Gastrocnemius medialis (tissue), 4 donors: ENCODE results near the gene SLC30A2. TPM values are rescaled to one million over a fixed set of nuclear protein-coding genes. Genes with fewer than 3 reads are reported as not detected.

ENCODE experiments used
- ATAC-seq, 2 donors: fragments of 150-250 bp; one replicate each; pipeline ENCODE4 v1.9.1; 2016
- DNase-seq, 2 donors: peaks; one replicate each; pipeline ENCODE4 v3.0.0-alpha.2; 2019
- H3K27ac ChIP-seq, 4 donors: fragments of 200-600 bp; sonication (generic); 1 replicate in 1 of 4; 2 replicates in 3 of 4; pipeline ENCODE4 v1.5.1; 2016 to 2018; ENCODE audit warnings: mild to moderate bottlenecking in 2 of 4, moderate library complexity in 1 of 4
- H3K27me3 ChIP-seq, 3 donors: fragments of 200-600 bp; sonication (generic) in 2 of 3; 1 replicate in 1 of 3; 2 replicates in 2 of 3; pipeline versions ENCODE4 v1.5.1 to v1.6.0; 2016 to 2019; ENCODE audit warnings: mild to moderate bottlenecking in 1 of 3, moderate library complexity in 1 of 3
- H3K36me3 ChIP-seq, 2 donors: fragments of 200-600 bp; sonication (generic) in 1 of 2; one replicate each; pipeline ENCODE4 v1.5.1; 2017 to 2018
- H3K4me1 ChIP-seq, 2 donors: fragments of 200-600 bp; sonication (generic) in 1 of 2; one replicate each; pipeline ENCODE4 v1.5.1; 2016 to 2017; ENCODE audit warnings: mild to moderate bottlenecking in 2 of 2
- H3K4me3 ChIP-seq, 4 donors: fragments of 200-600 bp; sonication (generic) in 3 of 4; 1 replicate in 1 of 4; 2 replicates in 3 of 4; pipeline ENCODE4 v1.5.1; 2016 to 2019; ENCODE audit warnings: mild to moderate bottlenecking in 2 of 4
- H3K9me3 ChIP-seq, 3 donors: fragments of 200-600 bp; sonication (generic) in 2 of 3; 1 replicate in 1 of 3; 2 replicates in 2 of 3; pipeline ENCODE4 v1.5.1; 2016 to 2019
- CTCF ChIP-seq, 5 experiments: fragments of 450-650 bp in 3 of 5; fragments of 200-600 bp in 2 of 5; sonication (generic) in 2 of 5; IDR thresholded peaks in 4 of 5; conservative IDR thresholded peaks in 1 of 5; 1 replicate in 4 of 5; 2 replicates in 1 of 5; pipeline ENCODE4 v1.5.1; 2016 to 2019; ENCODE audit warnings: antibody characterized with exemption in 5 of 5, mild to moderate bottlenecking in 3 of 5, moderate library complexity in 3 of 5
- POLR2A ChIP-seq, 2 donors: fragments of 450-650 bp; IDR thresholded peaks; one replicate each; pipeline ENCODE4 v1.6.1; 2017; ENCODE audit warnings: antibody characterized with exemption in 2 of 2, mild to moderate bottlenecking in 2 of 2, moderate library complexity in 2 of 2
- in situ Hi-C, 4 donors: fragments of 200-750 bp; cut with MboI; loops; one replicate each; pipeline versions ENCODE4 v1.15.0 to v1.8.0; 2017; ENCODE audit warnings: low sequenced_read_pairs in 4 of 4
- intact Hi-C: fragments of 100-400 bp; cut with DNase I; formaldehyde crosslinking; loops from one replicate; pipeline ENCODE4 v1.15.1; 2023; ENCODE audit warnings: low total_unique reads
- total RNA-seq, 4 donors: library from RNA; depleted of rRNA; stranded (reverse); fragments of >200 nt; gene quantifications; one replicate each; pipeline versions ENCODE4 v1.1.0 to v1.2.3, GENCODE V29; 2016

SLC30A2 gene
- total RNA-seq, 4 donors from 2014 or later: 1.2 to 5.2 (median 3.1) TPM

DNA sequence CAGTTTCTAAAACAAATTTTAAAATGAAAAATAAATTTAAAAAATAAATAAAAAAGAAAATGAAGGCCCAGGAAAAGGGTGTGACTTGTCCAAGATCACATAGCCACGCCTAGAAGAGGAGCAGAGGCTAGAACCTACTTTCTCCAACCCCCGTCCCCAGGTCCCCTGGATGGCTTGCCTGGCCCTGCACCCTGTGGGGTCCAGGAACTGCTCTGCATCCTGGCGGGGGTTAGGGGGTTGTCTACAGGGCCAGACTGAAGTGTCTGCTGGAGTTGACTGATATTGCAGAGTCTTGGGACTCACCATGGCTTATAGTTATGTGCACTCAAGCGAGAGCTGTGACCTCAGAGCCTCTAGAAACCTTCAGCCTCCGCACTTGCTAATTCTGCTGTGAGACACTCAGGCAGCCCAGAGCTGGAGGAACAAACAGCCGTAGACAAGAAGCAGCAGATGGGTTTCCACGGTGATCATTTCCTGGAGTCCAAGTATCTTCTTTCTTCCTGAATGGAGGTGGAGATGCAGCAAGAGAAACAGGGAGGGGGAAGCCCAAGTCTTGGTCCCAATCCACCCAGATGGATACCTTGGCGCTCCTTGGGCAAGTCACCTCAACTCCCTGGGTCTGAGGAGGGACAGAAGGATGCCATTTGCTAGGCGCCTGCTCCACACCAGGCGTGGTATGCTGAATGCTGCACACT is 29.5 kb downstream of the SLC30A2 start:
- Histone ChIP-seq H3K27me3 (no peaks in the 10 kb centered on the region), H3K4me3 (no peak overlapping the region), H3K9me3 (no peaks in the 10 kb centered on the region), H3K36me3 (no peaks in the 10 kb centered on the region), H3K27ac (no peak overlapping the region), H3K4me1 (peaks cover 7 to 25% of the 10 kb centered on the region in 2 donors)
- no peak for DNase-seq
- TF ChIP-seq POLR2A (IDR thresholded peaks at IDR 0.05) (no peak), CTCF (IDR thresholded peaks at IDR 0.05 in 4 of 5, conservative IDR thresholded peaks at IDR 0.05 in 1 of 5) (no peak)
- in situ Hi-C loops: no loop called here
- intact Hi-C loops: no loop called here
- no peak for ATAC-seq

DNA sequence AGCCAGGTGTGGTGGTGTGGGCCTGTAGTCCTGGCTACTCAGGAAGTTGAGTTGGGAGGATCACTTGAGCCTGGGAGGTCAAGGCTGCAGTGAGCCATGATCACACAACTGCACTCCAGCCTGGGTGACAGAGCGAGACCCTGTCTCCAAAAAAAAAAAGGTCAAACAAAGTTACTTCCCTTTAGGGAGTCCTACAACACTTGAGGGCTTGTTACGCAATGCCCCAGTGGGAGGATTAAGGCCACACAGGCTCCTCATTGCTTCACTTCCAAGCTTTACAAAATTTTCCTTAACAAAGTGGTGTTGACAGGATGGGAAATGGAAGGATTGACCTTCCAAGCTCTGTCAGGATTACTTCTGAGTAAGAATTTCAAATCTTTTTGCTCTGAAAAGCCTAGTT is 30.6 kb downstream of the SLC30A2 start:
- peaks cover 4 to 15% of the 10 kb centered on the region in 2 donors for H3K4me1 ChIP-seq
- DNase-seq: no peak
- H3K9me3 ChIP-seq: no peaks in the 10 kb centered on the region
- in situ Hi-C loops (no loop called here), intact Hi-C loops (no loop called here)
- no peaks in the 10 kb centered on the region for H3K27me3 ChIP-seq
- no peak overlapping the region for H3K27ac ChIP-seq
- ATAC-seq: no peak
- no peak overlapping the region for H3K4me3 ChIP-seq
- TF ChIP-seq CTCF (IDR thresholded peaks at IDR 0.05 in 4 of 5, conservative IDR thresholded peaks at IDR 0.05 in 1 of 5) (no peak), POLR2A (IDR thresholded peaks at IDR 0.05) (no peak)
- H3K36me3 ChIP-seq: no peaks in the 10 kb centered on the region

DNA sequence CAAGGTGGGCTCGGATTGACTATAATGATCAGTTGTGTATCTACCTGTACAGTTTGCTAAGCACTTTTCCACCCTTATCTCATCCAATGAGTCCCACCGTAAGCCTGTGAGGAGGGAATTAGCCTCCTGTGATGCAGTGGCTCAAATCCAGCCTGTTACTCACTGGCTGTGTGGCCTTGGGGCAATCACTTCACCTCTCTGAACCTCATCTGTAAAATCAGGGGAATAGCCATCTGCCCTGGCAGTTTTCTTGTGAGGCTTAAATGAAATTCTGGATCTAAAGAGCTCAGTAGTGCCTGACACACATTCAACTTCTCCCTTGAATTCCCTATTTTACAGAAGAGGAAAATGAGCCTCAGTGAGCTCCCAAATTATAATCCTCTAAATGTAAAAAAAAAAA is 31.7 kb downstream of the SLC30A2 start:
- intact Hi-C loops: no loop called here

GRCh38 chr1:26012864-26013263 is 33.1 kb downstream of the SLC30A2 start:
- TF ChIP-seq POLR2A (IDR thresholded peaks at IDR 0.05): no peak
- no peak for TF ChIP-seq CTCF (IDR thresholded peaks at IDR 0.05 in 4 of 5, conservative IDR thresholded peaks at IDR 0.05 in 1 of 5)
- Histone ChIP-seq H3K4me1 (peaks cover 0 to 5% of the 10 kb centered on the region in 2 donors), H3K9me3 (no peaks in the 10 kb centered on the region), H3K27ac (no peak overlapping the region), H3K36me3 (no peaks in the 10 kb centered on the region), H3K4me3 (no peak overlapping the region), H3K27me3 (no peaks in the 10 kb centered on the region)
- in situ Hi-C loops: no loop called here
- no peak for DNase-seq
- intact Hi-C loops: no loop called here
- ATAC-seq: no peak

More for the DNA sequence above, 31.7 kb downstream of the SLC30A2 start:
- ATAC-seq: no peak
- no peak overlapping the region for H3K27ac ChIP-seq
- no peaks in the 10 kb centered on the region for H3K36me3 ChIP-seq
- TF ChIP-seq POLR2A (IDR thresholded peaks at IDR 0.05) (no peak), CTCF (IDR thresholded peaks at IDR 0.05 in 4 of 5, conservative IDR thresholded peaks at IDR 0.05 in 1 of 5) (no peak)
- in situ Hi-C loops: no loop called here
- no peak for DNase-seq
- H3K27me3 ChIP-seq: no peaks in the 10 kb centered on the region
- peaks cover 0 to 7% of the 10 kb centered on the region in 2 donors for H3K4me1 ChIP-seq
- H3K4me3 ChIP-seq: no peak overlapping the region
- no peaks in the 10 kb centered on the region for H3K9me3 ChIP-seq

- intact Hi-C loops: no loop called here
Measured at GRCh38 chr1:26010825-26011224, 35.1 kb downstream of the SLC30A2 start.

More at GRCh38 chr1:26010825-26011224, 35.1 kb downstream of the SLC30A2 start:
- ATAC-seq (no peak), DNase-seq (no peak)
- H3K36me3 ChIP-seq: no peaks in the 10 kb centered on the region
- H3K27ac ChIP-seq: no peak overlapping the region
- no peaks in the 10 kb centered on the region for H3K27me3 ChIP-seq
- no peak overlapping the region for H3K4me3 ChIP-seq
- TF ChIP-seq CTCF (IDR thresholded peaks at IDR 0.05 in 4 of 5, conservative IDR thresholded peaks at IDR 0.05 in 1 of 5) (no peak), POLR2A (IDR thresholded peaks at IDR 0.05) (no peak)
- in situ Hi-C loops: no loop called here
- H3K9me3 ChIP-seq: no peaks in the 10 kb centered on the region
- H3K4me1 ChIP-seq: no peaks in the 10 kb centered on the region
